ENCODE data around the gene SNRPD2.
"Not testable (repeated sequence)": the region's sequence is repeated elsewhere in the genome, so short reads cannot be mapped to it uniquely, and the experiment has no call there.

The SNRPD2 gene

DNA sequence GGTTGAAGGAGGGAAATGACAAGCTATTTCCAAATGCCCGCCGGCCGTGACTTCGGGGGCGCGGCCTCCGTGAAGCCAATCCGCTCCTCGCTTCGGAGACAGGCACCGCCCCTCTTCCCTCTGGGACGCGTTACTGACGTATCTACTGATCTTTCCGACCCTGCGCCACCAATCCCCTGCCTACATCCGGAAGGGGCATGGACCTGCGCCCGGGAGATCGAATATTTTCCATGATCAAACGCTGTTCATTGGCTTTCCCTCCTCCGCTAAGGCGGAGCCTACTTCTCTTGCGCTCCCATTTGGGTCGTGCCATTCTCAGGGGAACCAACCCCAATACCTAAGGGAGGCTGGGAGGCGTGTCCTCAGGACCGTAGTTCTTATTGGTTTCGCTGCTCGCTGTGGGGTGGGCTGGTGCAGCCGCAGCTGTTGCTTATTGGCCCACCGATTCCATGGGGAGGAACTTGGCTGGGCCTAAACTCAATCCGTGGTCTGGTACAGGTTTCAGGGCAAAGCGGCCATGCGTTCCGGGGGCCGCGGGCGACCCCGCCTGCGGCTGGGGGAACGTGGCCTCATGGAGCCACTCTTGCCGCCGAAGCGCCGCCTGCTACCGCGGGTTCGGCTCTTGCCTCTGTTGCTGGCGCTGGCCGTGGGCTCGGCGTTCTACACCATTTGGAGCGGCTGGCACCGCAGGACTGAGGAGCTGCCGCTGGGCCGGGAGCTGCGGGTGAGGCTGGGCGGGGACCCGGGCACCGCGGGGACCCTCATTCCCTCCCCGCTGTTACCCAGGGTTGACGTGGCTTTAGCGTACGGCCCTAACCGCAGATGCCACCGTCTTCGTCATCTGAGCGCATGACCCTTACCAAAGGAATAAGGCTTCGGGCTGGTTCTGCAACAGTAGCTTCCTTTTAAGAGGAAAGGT, 693 bp upstream of the SNRPD2 start, which contains the start of gene QPCTL:
Gene QPCTL (plus strand): TSS at position 480 of the 919 bp plus-strand sequence. CDS start 38 bp downstream, at position 518.
- TF ChIP-seq, protein P1, sequence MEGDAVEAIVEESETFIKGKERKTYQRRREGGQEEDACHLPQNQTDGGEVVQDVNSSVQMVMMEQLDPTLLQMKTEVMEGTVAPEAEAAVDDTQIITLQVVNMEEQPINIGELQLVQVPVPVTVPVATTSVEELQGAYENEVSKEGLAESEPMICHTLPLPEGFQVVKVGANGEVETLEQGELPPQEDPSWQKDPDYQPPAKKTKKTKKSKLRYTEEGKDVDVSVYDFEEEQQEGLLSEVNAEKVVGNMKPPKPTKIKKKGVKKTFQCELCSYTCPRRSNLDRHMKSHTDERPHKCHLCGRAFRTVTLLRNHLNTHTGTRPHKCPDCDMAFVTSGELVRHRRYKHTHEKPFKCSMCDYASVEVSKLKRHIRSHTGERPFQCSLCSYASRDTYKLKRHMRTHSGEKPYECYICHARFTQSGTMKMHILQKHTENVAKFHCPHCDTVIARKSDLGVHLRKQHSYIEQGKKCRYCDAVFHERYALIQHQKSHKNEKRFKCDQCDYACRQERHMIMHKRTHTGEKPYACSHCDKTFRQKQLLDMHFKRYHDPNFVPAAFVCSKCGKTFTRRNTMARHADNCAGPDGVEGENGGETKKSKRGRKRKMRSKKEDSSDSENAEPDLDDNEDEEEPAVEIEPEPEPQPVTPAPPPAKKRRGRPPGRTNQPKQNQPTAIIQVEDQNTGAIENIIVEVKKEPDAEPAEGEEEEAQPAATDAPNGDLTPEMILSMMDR (IDR thresholded peaks at IDR 0.05; ENCODE audit: insufficient read depth, low read depth, low read length, missing control alignments), result no peak
- peak within 1 kb of the TSS; percentile 100 for H3K4me3 ChIP-seq (ENCODE audit: low read depth, low read length)
- peak; percentile 100 for DNase-seq (ENCODE audit: low read depth)

DNA sequence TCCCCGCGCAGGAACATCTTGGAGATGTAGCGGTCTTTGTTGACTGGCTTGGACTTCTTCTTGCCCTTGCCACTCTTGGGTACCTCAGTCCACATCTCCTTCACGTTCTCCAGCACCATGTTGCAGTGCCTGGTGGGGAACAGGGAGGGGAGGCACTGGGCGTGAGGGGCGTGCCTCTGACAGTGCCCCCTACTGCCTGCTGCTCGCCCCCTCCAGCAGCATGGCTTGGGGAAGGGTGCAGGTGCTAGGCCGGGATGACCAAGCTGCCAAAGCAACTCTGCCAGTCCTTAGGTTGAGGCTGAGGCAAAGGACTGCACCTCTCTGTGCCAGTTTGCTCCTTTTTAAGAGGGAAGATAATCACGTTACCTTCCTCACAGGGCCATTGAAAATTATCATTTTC, 4.2 kb downstream of the SNRPD2 start:
- DNase-seq (ENCODE audit: low read depth), result no peak
- no peak overlapping the region for H3K4me3 ChIP-seq (ENCODE audit: low read depth, low read length)
- TF ChIP-seq, protein P1 (IDR thresholded peaks at IDR 0.05; ENCODE audit: insufficient read depth, low read depth, low read length, missing control alignments), result no peak

DNA sequence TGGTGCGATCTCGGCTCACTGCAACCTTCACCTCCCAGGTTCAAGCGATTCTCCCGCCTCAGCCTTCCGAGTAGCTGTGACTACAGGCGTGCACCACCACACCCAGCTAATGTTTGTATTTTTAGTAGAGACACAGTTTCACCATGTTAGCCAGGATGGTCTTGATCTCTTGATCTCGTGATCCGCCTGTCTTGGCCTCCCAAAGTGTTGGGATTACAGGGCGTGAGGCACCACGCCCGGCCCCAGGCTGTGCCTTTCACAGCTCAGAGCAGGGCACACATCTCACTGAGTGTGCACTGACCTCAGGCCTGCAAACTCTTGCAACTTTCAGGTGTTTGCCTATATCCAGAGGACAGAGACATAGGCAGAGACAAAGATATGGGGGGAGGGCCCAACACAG, 6.7 kb downstream of the SNRPD2 start:
- not testable (repeated sequence) for H3K4me3 ChIP-seq (ENCODE audit: low read depth, low read length); DNase-seq (ENCODE audit: low read depth)

DNA sequence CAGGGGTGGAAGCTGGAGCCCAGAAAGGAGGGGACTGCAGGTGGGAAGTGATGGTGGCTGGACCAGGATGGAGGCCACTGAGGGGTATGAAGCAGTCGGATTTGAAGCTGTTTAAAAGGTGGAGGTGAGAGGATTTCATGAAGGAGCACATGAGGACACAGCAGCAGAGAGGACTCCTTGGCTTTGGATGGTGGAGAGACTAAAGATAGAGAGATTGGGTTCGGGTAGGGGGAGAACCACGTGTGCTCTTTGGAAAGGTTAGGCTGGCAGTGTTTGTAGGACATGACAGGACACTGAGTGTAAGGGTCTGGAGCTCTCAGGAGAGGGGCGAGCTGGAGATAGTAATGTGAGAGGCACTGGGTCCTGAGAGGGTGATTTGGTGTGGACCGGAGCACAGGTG, 8.8 kb downstream of the SNRPD2 start:
- TF ChIP-seq, protein P1 (IDR thresholded peaks at IDR 0.05; ENCODE audit: insufficient read depth, low read depth, low read length, missing control alignments), result no peak
- H3K4me3 ChIP-seq (ENCODE audit: low read depth, low read length), result no peak overlapping the region
- DNase-seq (ENCODE audit: low read depth), result no peak

DNA sequence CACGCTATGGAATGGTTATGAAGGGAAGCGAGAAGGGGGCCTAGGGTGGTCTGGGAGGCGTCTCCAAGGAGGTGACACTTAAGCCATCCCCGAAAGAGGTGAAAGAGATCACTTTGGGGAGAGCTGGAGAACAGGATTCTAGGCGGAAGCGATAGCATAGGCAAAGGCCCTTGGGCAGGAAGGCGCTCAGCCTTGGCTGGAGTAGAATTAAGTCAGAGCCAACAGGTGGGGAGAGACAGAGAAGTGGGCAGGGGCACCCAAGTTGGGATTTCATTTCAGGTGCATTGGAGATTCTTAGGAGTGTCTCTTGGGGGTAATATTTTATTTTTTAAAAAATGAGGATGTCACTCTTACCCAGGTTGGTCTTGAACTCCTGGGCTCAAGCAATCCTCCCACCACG, 9.6 kb downstream of the SNRPD2 start:
- no peak overlapping the region for H3K4me3 ChIP-seq (ENCODE audit: low read depth, low read length)
- no peak for DNase-seq (ENCODE audit: low read depth)
- TF ChIP-seq, protein P1 (IDR thresholded peaks at IDR 0.05; ENCODE audit: insufficient read depth, low read depth, low read length, missing control alignments), result no peak

DNA sequence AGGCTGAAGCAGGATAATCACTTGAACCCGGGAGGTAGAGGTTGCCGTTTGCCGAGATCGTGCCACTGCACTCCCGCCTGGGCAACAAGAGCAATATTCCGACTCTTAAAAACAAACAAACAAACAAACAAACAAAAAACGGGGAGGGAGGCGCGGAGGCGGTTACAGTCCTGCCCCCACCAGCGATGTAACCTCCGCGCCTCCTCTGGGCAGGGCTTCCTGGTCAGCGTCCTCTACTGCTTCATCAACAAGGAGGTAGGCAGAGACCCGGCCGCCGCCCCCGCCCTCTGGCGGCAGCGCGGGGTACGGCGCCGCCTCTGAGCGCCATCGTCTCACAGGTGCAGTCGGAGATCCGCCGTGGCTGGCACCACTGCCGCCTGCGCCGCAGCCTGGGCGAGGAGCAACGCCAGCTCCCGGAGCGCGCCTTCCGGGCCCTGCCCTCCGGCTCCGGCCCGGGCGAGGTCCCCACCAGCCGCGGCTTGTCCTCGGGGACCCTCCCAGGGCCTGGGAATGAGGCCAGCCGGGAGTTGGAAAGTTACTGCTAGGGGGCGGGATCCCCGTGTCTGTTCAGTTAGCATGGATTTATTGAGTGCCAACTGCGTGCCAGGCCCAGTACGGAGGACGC, 10.2 kb downstream of the SNRPD2 start:
- TF ChIP-seq, protein P1 (IDR thresholded peaks at IDR 0.05; ENCODE audit: insufficient read depth, low read depth, low read length, missing control alignments), result peak; percentile 96
- peak; percentile 90 for DNase-seq (ENCODE audit: low read depth)
- no peak overlapping the region for H3K4me3 ChIP-seq (ENCODE audit: low read depth, low read length)
